Globus pallidus (tissue), 1 donor: Measurements from ENCODE around the gene NUDT19.
"Not testable (repeated sequence)": the region's sequence is repeated elsewhere in the genome, so short reads cannot be mapped to it uniquely, and the experiment has no call there.

Experiments used
- DNase-seq: peaks from one replicate; pipeline ENCODE4 v3.0.0-alpha.2; 2015; ENCODE audit warnings: low spot score

NUDT19 gene

GRCh38 chr19:32716203-32716602, 24.6 kb downstream of the NUDT19 start:
- DNase-seq: not testable (repeated sequence)

DNA sequence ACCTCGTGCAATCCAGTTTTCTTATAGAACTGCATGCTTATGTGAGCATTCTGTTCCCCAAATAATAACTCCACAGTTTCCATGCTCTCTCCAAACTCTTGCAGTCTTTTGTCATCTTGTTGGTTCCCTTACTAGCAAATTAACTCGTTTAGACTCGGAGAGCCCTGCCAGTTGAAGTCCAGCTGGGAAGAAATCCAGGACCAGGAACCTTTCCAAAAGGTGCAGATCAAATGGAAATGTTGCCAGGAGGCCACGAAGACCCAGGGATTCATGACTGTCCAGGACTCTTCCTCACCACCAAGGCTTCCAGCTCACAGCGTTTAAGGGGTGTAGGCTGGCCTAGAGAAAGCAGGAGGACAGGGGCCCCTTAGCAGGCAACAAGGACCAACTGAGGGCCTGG, 25.9 kb downstream of the NUDT19 start:
- DNase-seq: no peak

GRCh38 chr19:32718286-32718685, 26.7 kb downstream of the NUDT19 start:
- no peak for DNase-seq

GRCh38 chr19:32719611-32720059, 28.0 kb downstream of the NUDT19 start, which contains the start of gene TDRD12:
TSS of gene TDRD12 (plus strand) at chr19:32719767. CDS start at chr19:32720073, 306 bp downstream.
- no peak for DNase-seq

GRCh38 chr19:32720216-32720935, 28.8 kb downstream of the NUDT19 start:
- DNase-seq: no peak

DNA sequence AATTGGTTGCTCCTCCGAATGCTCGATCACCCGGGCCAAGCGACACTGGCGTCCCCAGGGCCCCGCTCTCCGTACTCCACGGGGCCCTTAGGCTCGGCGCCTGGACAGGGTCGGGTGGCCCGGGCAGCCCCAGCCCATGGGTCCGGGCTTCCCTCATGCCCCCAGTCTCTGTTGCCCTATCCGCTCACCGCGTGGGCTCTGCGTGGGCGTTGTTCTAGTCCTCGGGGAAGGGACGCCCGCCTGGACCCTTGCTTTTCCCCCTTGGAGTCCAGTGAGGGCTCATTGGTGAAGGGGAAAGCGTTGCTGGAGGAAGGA, 29.3 kb downstream of the NUDT19 start:
- no peak for DNase-seq

DNA sequence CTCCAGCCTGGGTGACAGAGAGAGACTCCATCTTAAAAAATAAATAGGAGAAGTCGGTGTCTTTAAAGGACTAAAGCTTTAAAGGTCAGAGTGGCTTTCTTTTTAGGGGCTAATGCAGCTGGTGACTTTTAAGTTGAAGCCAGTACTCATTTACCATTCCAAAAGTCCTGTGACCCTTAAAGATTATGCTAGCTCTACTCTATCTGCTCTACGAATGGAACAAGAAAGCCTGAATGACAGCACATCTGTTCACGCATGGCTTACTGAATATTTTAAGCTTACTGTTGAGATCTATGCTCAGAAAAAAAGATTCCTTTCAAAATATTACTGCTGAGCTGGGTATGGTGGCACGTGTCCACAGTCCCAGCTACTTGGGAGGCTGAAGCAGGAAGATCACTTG, 44.3 kb downstream of the NUDT19 start:
- no peak for DNase-seq

- DNase-seq: no peak
Measured at GRCh38 chr19:32743021-32743420, 51.4 kb downstream of the NUDT19 start.

DNA sequence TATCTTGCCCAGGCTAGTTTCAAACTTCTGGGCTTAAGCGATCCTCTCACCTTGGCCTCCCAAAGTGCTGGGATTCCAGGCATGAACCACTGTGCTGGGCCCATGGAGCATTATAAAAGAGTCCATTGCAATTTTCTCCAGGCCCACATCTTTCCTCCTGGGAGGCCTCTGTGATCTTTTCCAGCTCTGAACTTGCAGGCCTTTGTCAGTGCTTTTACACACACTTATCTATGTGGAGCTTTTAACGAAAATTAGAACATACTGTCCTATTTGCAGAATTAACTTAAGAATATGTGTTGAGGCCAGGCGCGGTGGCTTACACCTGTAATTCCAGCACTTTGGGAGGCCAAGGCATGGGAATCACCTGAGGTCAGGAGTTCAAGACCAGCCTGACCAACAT, 51.8 kb downstream of the NUDT19 start:
- DNase-seq: no peak

DNA sequence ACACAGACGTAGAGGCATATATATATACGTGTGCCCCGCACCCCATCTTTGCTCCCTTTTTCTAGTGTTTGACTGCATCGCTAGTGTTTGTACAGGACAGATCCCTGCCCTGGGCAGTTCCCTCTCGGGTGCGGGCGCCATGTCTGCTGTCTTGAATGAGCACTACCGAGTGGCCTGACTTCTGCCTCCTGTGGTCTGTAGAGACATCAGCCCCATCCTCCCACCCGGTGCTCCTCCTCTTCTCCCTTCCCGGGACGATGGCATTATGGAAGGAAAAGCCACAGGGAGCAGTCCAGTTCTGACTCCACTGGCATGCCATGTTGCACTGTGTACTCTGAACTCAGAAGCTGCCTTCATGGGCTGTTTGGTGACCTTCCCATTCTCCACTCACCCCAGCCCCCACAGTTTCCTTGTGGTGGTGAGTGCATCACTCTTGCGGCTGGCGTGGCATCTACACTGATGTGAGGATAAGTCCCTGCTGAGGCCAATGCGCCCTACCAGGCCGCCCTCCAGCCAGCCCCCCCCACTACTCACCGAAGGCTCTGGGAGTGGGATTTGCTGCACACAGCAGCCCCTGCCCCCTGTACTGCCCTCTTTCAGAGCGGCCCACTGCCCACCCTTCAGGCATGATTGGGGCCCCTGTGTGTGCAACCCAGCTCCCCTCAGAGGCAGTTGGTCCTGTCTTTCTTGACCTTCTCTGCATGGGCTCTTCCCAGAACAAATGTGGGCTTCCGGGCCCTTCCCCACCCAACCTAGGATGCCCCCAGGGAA, 53.1 kb downstream of the NUDT19 start:
- DNase-seq: no peak

GRCh38 chr19:32745594-32746251, 54.1 kb downstream of the NUDT19 start:
- not testable (repeated sequence) for DNase-seq

GRCh38 chr19:32746631-32747196, 55.1 kb downstream of the NUDT19 start:
- not testable (repeated sequence) for DNase-seq

DNA sequence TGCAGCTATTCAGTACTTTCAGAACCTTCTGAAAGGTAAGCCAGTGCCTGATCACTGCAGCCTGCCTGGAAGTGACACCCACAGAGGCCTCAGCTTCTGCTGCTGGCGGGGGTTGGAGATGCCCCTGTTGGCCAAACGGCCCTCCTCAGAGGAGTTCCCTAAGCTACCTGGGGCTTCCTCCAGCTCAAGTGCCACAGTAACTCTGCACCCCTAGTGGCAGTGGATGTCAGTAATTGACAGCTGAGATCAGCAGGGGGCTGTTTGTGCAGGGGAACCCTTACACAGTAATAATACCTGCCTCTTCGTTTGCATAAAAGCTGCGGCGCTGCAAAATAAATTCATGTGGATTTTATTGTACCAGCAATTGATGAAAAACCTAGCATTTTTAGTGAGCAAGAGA, 56.9 kb downstream of the NUDT19 start:
- DNase-seq: no peak

DNA sequence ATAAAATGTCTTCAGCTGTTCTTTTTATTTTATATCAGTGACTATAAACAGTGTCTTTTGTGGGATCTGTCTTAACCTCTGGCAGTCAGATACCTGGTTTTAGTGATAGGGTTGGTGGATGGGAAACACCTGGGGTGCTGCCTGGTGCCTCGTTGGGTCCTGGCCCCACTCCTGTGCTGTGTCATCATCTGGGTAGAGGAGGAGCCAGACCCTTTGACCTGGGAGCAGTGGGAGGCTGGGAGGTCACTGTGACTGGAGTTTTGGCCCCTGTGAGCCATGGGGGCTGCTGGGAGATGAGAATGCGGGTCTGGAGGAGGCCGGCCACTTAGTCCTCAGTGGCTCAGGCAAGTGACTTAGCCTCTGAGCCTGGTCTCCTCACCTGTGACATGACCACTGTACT, 57.3 kb downstream of the NUDT19 start:
- DNase-seq: no peak

DNA sequence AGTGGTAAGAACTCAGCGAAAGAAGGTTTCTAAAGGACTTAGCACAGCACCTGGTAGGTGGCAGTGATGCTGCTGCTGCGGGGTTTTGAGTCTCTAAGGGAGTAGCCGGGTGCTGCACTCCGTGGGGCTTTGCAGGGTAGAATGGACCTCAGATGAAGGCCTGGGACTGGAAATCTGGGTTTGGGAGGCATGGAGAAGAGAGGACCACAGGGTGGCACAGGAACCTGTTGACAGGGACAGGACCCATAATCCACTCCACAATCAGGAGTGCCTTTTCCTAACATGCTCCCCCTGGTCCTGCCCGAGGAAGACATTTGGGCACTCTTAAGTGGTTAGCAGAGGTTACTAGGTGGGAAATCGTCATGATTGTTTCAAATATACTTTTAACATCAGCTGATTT, 57.7 kb downstream of the NUDT19 start:
- no peak for DNase-seq

- no peak for DNase-seq
Measured at GRCh38 chr19:32750441-32751055, 58.9 kb downstream of the NUDT19 start.

DNA sequence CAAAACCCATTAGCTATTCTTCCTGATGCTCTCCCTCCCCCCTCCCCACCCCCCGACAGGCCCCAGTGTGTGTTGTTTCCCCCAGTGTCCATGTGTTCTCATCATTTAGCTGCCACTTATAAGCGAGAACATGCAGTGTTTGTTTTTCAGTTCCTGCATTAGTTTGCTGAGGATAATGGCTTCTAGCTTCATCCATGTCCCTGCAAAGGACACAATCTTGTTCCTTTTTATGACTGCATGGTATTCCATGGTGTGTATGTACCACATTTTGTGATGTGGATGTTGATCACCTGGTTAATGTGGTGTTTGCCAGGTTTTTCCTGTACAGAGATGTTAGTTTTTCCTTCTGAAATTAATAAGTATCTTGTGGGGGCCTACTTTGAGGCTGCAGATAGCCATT, 59.4 kb downstream of the NUDT19 start:
- no peak for DNase-seq

DNA sequence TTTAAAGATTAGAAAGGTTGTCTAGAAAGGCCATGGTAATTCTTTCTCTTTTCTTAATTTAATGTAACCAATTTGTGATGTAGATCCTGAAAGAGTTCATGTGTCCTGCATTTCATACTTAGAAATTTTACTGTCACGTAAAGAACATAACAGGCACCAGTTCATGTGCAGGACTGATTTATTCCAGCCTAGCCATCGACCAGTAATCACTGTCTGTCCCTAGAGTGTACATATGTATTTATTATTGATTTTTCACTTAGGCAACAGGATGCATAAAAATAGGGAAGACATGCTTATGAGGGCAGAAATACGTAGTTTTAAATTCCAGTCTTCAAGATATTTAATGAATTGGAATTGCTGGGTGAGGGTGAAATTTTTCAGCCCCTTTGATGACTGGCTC, 65.6 kb downstream of the NUDT19 start:
- no peak for DNase-seq
